H7 (cell line): ENCODE results near the gene SHROOM3. TPM values are rescaled to one million over a fixed set of nuclear protein-coding genes. Genes with fewer than 3 reads are reported as not detected.

ENCODE experiments used
- DNase-seq: peaks from one replicate; pipeline ENCODE4 v3.0.0; 2012
- H3K27me3 ChIP-seq: 2 replicates; pipeline ENCODE4 v1.6.0; 2011; ENCODE audit warnings: mild to moderate bottlenecking, low read length; ENCODE audit not compliant: control insufficient read depth, insufficient read depth
- H3K36me3 ChIP-seq: replicated peaks from 2 replicates; pipeline ENCODE4 v1.5.1; 2011; ENCODE audit warnings: low read length; ENCODE audit not compliant: control insufficient read depth, insufficient read depth
- H3K4me3 ChIP-seq: 2 replicates; pipeline ENCODE4 v1.5.1; 2011; ENCODE audit warnings: low read depth, mild to moderate bottlenecking, control low read depth, low read length, moderate library complexity; ENCODE audit not compliant: insufficient read depth
- total RNA-seq: library from RNA; depleted of rRNA; stranded (reverse); fragments of >200 nt; shearing (Covaris generic); gene quantifications from 2 replicates; pipeline ENCODE4 v1.2.3, GENCODE V29; 2014

The SHROOM3 gene
- total RNA-seq, 1 experiment from 2014 or later = 52.8 TPM

- Histone ChIP-seq H3K4me3 (no peak overlapping the region), H3K36me3 (no peaks in the 10 kb centered on the region; the same call in 1 of the 2 replicates), H3K27me3 (no peaks in the 10 kb centered on the region)
- no peak for DNase-seq
These were observed 264.8 kb downstream of the SHROOM3 start for GRCh38 chr4:76699751-76700310.

GRCh38 chr4:76702440-76703122 is 267.6 kb downstream of the SHROOM3 start:
- no peak overlapping the region for H3K4me3 ChIP-seq
- no peaks in the 10 kb centered on the region; the same call in 1 of the 2 replicates for H3K36me3 ChIP-seq
- no peak for DNase-seq
- H3K27me3 ChIP-seq = no peaks in the 10 kb centered on the region

DNA sequence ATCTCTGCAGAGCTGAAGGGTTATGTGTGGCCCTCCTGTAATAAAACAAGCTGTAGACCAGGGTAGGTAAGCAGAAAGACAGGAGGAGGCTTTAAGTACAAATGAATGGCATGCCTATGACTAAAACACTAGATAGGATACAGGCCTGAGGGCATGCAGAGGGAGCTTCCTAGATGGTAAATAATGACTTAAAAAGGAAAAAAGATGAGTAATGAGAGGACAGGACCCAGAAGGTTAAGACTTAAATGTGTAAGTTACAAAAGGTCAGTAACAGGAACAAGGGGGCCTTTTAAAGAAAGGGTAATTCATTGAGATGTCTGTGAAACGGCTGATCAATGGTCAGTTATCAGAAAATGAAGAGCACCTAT is 268.1 kb downstream of the SHROOM3 start:
- DNase-seq = no peak
- no peaks in the 10 kb centered on the region; the same call in 1 of the 2 replicates for H3K36me3 ChIP-seq
- no peaks in the 10 kb centered on the region for H3K27me3 ChIP-seq
- H3K4me3 ChIP-seq = no peak overlapping the region

- no peak for DNase-seq
- H3K4me3 ChIP-seq = no peak overlapping the region
These were observed 268.6 kb downstream of the SHROOM3 start for GRCh38 chr4:76703676-76704075.

DNA sequence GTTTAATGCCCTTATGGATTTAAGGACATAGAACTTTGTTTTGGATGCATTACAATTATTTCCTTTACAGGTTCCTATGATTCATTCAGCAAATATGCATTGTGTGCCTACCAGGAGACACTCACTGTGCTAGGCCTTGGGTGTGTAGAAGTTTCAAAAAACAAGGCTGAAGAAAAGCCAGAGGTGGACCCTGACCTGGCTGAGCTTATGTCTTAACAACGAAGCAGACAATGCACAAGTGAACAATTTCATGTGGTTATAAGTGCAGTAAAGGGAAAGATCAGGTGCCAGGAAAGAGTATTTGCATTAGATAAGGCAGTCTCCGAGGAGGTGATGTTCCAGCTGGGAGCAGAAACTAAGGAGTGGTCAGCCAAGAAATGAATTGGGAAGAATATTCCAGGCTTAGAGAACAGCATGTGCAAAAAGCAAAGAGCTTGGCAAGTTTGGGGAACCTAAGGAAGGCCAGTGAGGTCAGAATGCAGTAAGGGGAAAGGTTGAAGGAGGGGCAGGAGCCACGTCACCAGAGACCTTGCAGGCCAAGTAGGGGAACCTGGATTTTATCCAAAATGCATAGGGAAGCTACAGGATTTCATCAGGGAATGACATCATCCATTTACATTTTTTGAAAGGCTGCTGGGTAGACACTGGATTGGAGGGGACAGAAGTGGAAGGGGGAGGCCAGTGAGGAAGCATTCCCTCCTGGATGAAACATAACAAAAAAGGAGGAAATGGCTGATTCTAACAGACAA is 269.3 kb downstream of the SHROOM3 start:
- no peaks in the 10 kb centered on the region for H3K27me3 ChIP-seq
- no peaks in the 10 kb centered on the region; the same call in 1 of the 2 replicates for H3K36me3 ChIP-seq
- no peak for DNase-seq
- no peak overlapping the region for H3K4me3 ChIP-seq

More at GRCh38 chr4:76703676-76704075, 268.6 kb downstream of the SHROOM3 start:
- H3K27me3 ChIP-seq = no peaks in the 10 kb centered on the region
- no peaks in the 10 kb centered on the region; the same call in 1 of the 2 replicates for H3K36me3 ChIP-seq

DNA sequence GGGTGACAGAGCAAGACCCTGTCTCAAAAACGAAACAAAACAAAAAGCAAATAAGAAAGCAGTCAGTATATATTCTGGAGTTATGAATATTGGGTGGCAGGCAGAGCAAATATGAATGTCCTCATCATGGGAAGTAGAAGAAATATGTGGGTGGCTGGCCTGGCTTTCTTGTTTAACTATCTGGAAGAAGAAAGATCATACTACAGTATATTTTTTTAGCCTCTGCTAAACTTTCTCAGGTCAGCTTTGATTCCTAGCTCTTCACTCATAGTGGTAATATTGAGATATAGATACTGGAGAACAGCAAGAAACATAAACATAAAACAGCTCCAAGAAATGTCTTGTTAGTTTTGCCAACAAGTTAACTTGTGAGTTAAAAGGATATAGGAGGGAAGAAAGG is 270.4 kb downstream of the SHROOM3 start:
- Histone ChIP-seq H3K4me3 (no peak overlapping the region), H3K36me3 (no peaks in the 10 kb centered on the region), H3K27me3 (no peaks in the 10 kb centered on the region)
- no peak for DNase-seq

- H3K4me3 ChIP-seq = no peak overlapping the region
- H3K27me3 ChIP-seq = no peaks in the 10 kb centered on the region
- H3K36me3 ChIP-seq = peaks cover 3% of the 10 kb centered on the region
- no peak for DNase-seq
These were observed 271.6 kb downstream of the SHROOM3 start for GRCh38 chr4:76706581-76706980.

DNA sequence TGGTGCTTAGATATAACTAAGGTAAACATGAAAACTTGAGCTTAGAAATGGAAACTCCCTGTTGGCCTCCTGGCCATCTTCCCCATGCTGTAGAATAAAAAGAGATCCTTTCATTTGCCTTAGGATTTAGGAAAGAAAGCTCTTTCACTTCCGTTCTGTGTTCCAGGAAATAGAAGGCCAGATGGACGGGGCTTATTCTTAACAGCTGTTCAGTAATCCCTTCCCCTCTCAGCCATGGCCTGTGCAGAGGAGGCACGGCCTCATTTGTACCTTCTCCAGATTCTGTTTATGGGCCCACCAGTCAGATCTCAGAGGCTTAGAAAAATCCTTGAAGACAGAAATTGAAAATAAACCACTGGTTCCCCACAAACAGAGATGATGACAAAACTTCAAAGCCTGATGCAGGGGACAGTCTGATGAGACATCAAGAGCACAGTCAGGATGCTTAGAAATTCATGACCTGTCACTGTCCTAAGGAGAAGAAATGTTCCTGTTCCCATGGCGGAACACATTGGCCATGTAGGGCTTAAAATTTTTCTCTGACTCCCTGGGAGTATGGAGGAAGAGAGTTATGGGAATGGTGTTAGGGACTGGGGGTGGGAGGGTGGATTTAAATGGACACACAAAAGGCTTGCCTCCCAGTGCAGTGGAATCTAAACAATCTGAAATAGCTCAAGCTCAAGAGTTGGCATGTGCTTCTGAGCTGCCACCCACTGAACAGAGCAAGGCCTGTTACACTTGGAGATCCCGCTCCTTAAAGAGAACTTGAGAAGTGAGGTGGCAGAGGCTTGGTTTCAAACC is 274.1 kb downstream of the SHROOM3 start:
- no peak for DNase-seq
- no peak overlapping the region for H3K4me3 ChIP-seq
- H3K27me3 ChIP-seq = no peaks in the 10 kb centered on the region
- H3K36me3 ChIP-seq = peaks cover 3% of the 10 kb centered on the region

DNA sequence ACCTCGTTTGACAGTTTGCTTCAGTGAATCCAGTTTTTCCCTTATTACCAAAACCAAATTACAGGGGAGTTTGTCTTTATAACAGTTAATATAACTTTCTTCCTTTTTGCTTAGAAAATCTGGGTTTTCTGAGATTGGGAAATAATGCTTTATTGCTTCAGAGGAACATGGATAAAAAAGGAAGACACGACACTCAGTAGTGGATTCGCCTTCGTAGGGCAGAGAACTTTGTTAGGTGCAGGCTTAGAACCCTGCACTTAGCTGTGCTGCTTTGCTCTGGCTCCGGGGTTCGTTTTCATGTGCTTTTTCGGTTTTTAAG is 274.7 kb downstream of the SHROOM3 start:
- Histone ChIP-seq H3K27me3 (no peaks in the 10 kb centered on the region), H3K36me3 (peaks cover 3% of the 10 kb centered on the region), H3K4me3 (no peak overlapping the region)
- no peak for DNase-seq

DNA sequence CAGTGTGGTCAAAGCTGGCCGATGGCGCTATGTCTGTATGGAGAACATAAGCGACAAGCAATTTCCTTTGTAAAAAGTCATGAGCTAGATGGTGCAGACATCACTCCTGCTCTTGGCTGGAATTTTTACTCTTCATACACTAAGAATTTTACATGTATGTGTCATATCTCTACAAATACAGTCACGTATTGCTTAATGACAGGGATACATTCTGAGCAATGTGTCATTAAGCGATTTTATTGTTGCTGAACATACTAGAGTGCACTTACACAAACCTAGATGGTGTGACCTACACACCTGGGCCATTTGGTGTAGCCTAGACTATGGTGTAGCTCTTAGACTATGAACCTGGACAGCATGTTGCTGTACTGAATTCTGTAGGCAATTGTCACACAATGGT is 277.5 kb downstream of the SHROOM3 start:
- no peak for DNase-seq
- Histone ChIP-seq H3K36me3 (peaks cover 3% of the 10 kb centered on the region), H3K27me3 (no peaks in the 10 kb centered on the region), H3K4me3 (no peak overlapping the region)

DNA sequence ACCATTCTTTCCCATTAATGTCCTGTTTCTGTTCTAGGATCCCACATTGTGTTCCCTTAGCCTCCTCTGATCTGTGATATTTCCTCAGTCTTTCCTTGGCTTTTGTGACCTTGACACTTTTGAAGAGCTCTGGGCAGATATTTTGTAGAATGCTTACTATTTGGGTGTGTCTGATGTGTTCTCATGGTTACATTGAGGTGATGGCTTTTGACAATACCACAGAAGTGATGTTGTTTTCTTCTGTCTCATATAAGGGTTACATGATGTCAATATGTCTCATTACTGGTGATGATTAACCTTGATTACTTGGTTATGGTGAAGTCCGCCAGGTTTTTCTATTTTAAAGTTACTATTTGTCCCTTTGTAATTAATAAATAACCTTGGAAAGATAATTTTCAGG is 279.2 kb downstream of the SHROOM3 start:
- Histone ChIP-seq H3K27me3 (no peaks in the 10 kb centered on the region), H3K4me3 (no peak overlapping the region), H3K36me3 (peaks cover 3% of the 10 kb centered on the region)
- DNase-seq = no peak

DNA sequence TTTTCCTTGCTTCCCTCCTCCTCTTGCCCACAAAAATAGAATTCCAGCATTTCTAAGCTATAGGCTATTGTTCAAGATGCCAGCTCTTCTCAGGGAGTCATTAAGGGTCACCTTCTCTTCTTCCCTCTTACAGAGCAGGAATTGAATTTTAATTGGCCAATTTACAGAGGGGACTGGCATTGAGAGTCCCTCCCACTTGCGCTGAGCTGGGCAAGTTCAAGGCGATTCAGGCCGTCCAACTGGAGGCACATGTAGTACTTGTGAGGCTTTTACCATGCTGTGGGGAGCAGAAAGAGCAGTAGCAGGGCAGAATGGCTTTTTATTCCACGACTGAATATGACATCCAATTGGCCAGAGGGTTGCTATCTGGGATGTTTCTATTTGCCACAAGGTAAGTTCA is 281.0 kb downstream of the SHROOM3 start:
- Histone ChIP-seq H3K4me3 (no peak overlapping the region), H3K27me3 (no peaks in the 10 kb centered on the region), H3K36me3 (no peaks in the 10 kb centered on the region; the same call in none of the 2 replicates)
- DNase-seq = no peak

GRCh38 chr4:76716658-76717057 is 281.6 kb downstream of the SHROOM3 start:
- Histone ChIP-seq H3K36me3 (no peaks in the 10 kb centered on the region; the same call in 1 of the 2 replicates), H3K27me3 (no peaks in the 10 kb centered on the region), H3K4me3 (no peak overlapping the region)
- no peak for DNase-seq

- H3K4me3 ChIP-seq = no peak overlapping the region
- DNase-seq = no peak
- H3K36me3 ChIP-seq = no peaks in the 10 kb centered on the region; the same call in 1 of the 2 replicates
- H3K27me3 ChIP-seq = no peaks in the 10 kb centered on the region
These were observed 282.4 kb downstream of the SHROOM3 start for GRCh38 chr4:76717431-76717830.
